Uterus (tissue), 2 donors: Measurements from ENCODE around the gene CFAP70.

Experiments
- POLR2A ChIP-seq, 2 donors: fragments of 450-650 bp; IDR thresholded peaks; one replicate each; pipeline ENCODE4 v1.6.1; 2016; ENCODE audit warnings: antibody characterized with exemption in 2 of 2, mild to moderate bottlenecking in 1 of 2, moderate library complexity in 1 of 2
- TF ChIP-seq, protein P1 (sequence below), 4 experiments: fragments of 200-600 bp in 2 of 4; fragments of 450-650 bp in 2 of 4; sonication (generic) in 2 of 4; IDR thresholded peaks; one replicate each; pipeline ENCODE4 v1.5.1; 2016 to 2019; ENCODE audit warnings: antibody characterized with exemption in 4 of 4, mild to moderate bottlenecking in 2 of 4, moderate library complexity in 1 of 4

GRCh38 chr10:73217628-73218027 is 141.0 kb downstream of the CFAP70 start:
- TF ChIP-seq, protein P1, sequence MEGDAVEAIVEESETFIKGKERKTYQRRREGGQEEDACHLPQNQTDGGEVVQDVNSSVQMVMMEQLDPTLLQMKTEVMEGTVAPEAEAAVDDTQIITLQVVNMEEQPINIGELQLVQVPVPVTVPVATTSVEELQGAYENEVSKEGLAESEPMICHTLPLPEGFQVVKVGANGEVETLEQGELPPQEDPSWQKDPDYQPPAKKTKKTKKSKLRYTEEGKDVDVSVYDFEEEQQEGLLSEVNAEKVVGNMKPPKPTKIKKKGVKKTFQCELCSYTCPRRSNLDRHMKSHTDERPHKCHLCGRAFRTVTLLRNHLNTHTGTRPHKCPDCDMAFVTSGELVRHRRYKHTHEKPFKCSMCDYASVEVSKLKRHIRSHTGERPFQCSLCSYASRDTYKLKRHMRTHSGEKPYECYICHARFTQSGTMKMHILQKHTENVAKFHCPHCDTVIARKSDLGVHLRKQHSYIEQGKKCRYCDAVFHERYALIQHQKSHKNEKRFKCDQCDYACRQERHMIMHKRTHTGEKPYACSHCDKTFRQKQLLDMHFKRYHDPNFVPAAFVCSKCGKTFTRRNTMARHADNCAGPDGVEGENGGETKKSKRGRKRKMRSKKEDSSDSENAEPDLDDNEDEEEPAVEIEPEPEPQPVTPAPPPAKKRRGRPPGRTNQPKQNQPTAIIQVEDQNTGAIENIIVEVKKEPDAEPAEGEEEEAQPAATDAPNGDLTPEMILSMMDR (IDR thresholded peaks at IDR 0.05): no peak
- TF ChIP-seq POLR2A (IDR thresholded peaks at IDR 0.05): no peak
